ENCODE data around the gene CSPG4. TPM values are rescaled to one million over a fixed set of nuclear protein-coding genes. Genes with fewer than 3 reads are reported as not detected.

CSPG4 gene
- total and polyA plus RNA-seq, 2 of the 13 experiments (the other 11 are each of a cell fraction or from before 2014, with no cell fraction given): 0.01 to 0.04 TPM

GRCh38 chr15:75647370-75648155 lies 65.1 kb downstream of the CSPG4 start, which contains the start of gene SNX33 (continued):
- TF ChIP-seq MXD1 (CRISPR knock-in tag; IDR thresholded peaks at IDR 0.05): peak; percentile 16; the same call in 1 of the 2 replicates
- no peak; the same call in 1 of the 2 replicates for TF ChIP-seq CEBPG (CRISPR knock-in tag; IDR thresholded peaks at IDR 0.05)
- no peak for TF ChIP-seq TBL1XR1 (IDR thresholded peaks at IDR 0.05; ENCODE audit: borderline replicate concordance, low read length, partially characterized antibody)
- TF ChIP-seq GATAD1 (CRISPR knock-in tag; IDR thresholded peaks at IDR 0.05): no peak; the same call in 1 of the 2 replicates
- no peak; the same call in 1 of the 2 replicates for TF ChIP-seq NFAT5 (CRISPR knock-in tag; IDR thresholded peaks at IDR 0.05)
- no peak for TF ChIP-seq MTF1 (CRISPR knock-in tag; IDR thresholded peaks at IDR 0.05)
- TF ChIP-seq KAT2B (IDR thresholded peaks at IDR 0.05; ENCODE audit: borderline replicate concordance, low read depth, low read length): no peak
- TF ChIP-seq CCAR2 (optimal IDR thresholded peaks at IDR 0.05; ENCODE audit: low read depth, low read length): no peak
- no peak for TF ChIP-seq HOMEZ (CRISPR knock-in tag; IDR thresholded peaks at IDR 0.05; ENCODE audit: low read depth)
- TF ChIP-seq SMAD3 (CRISPR knock-in tag; IDR thresholded peaks at IDR 0.05): no peak
- no peak for TF ChIP-seq KIAA2018 (CRISPR knock-in tag; IDR thresholded peaks at IDR 0.05; ENCODE audit: borderline replicate concordance)
- TF ChIP-seq MXD3 (CRISPR knock-in tag; IDR thresholded peaks at IDR 0.05): no peak; the same call in 1 of the 2 replicates

Measured in HepG2 (cell line).